Measurements from ENCODE around the gene KANSL1.

Gene KANSL1

DNA sequence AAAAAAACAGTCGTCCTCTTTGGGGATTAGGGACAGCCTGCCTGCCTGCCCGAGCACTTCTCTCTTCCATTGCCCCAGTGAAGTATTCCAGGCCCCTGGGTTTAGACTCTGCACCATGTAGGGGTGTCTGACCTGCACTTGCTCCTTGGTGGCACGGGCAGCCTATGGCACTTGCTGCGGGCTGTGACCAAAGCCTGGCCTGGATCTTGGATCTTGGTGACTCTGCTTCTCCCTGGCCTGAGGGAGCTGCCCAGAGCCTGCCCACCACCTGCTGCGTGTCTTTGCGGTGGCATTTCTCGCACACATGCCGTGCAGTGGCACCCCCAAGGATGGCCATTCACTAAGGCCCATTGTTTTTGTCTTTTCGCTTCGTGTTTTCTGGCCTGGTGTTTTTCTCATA, 200.3 kb downstream of the KANSL1 start:
- H3K4me3 ChIP-seq (replicated peaks; ENCODE audit: low read depth, low read length): no peak overlapping the region
- DNase-seq (ENCODE audit: low read depth): no peak

DNA sequence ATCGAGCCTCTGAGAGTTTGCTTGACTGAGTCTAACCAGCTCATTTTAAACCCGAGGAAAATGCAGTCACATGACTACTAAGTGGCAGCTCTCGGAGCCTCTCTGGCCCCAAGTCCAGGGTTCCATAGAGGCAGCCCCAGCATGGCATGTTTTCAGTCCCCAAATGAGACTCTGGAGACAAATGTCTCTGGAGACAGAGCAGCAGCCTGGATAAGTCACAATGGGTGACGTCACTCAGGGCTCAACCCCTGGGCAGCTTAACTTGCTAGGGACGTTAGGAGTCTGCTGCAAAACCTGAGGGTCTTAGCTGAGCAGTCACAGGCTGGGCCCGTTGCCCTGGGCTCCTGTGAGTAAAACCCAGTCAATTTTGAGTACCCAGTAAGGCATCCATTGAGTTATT, 201.1 kb downstream of the KANSL1 start:
- TF ChIP-seq, protein P1, sequence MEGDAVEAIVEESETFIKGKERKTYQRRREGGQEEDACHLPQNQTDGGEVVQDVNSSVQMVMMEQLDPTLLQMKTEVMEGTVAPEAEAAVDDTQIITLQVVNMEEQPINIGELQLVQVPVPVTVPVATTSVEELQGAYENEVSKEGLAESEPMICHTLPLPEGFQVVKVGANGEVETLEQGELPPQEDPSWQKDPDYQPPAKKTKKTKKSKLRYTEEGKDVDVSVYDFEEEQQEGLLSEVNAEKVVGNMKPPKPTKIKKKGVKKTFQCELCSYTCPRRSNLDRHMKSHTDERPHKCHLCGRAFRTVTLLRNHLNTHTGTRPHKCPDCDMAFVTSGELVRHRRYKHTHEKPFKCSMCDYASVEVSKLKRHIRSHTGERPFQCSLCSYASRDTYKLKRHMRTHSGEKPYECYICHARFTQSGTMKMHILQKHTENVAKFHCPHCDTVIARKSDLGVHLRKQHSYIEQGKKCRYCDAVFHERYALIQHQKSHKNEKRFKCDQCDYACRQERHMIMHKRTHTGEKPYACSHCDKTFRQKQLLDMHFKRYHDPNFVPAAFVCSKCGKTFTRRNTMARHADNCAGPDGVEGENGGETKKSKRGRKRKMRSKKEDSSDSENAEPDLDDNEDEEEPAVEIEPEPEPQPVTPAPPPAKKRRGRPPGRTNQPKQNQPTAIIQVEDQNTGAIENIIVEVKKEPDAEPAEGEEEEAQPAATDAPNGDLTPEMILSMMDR (IDR thresholded peaks at IDR 0.05; ENCODE audit: low read length, missing control alignments): no peak
- DNase-seq (ENCODE audit: low read depth): no peak
- H3K4me3 ChIP-seq (replicated peaks; ENCODE audit: low read depth, low read length): no peak overlapping the region

More for the DNA sequence above, 200.3 kb downstream of the KANSL1 start:
- TF ChIP-seq, protein P1 (IDR thresholded peaks at IDR 0.05; ENCODE audit: low read length, missing control alignments): no peak

DNA sequence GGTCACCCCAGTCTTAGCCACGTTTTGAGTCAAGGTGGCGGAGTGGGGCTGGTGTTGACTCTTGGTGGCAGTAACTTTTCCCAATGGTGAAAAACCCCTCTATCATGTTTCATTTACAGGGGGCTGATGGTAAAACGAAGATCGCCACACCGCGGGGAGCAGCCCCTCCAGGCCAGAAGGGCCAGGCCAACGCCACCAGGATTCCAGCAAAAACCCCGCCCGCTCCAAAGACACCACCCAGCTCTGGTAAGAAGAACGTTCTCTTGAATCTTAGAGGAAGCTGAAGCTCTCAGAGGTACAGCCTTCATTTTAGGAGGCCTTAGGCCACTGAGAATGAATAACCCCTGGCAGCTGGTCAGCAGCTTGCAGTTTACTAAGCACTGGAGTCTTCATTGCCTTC, 201.9 kb downstream of the KANSL1 start:
- no peak overlapping the region for H3K4me3 ChIP-seq (replicated peaks; ENCODE audit: low read depth, low read length)
- no peak for DNase-seq (ENCODE audit: low read depth)
- TF ChIP-seq, protein P1 (IDR thresholded peaks at IDR 0.05; ENCODE audit: low read length, missing control alignments): no peak

DNA sequence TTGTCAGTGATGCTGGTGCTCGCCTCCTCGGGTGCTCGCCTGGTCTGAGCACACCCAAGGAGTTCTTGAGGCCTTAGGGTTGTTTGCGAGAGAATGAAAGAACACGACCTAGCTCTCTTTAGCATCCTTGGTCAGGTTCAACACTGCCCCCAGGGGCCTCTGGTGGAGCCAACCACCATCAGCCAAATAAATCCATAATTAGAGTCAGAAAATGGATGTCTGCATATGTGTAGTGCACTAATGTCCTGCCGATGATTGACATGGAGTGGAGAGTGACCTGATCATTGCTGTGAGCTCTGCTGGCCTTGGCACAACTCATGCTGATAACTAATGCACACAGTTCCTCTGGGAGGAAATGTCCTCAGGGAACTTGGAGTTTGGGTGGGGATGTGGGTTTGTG, 202.3 kb downstream of the KANSL1 start:
- no peak for DNase-seq (ENCODE audit: low read depth)
- TF ChIP-seq, protein P1 (IDR thresholded peaks at IDR 0.05; ENCODE audit: low read length, missing control alignments): no peak
- H3K4me3 ChIP-seq (replicated peaks; ENCODE audit: low read depth, low read length): no peak overlapping the region

DNA sequence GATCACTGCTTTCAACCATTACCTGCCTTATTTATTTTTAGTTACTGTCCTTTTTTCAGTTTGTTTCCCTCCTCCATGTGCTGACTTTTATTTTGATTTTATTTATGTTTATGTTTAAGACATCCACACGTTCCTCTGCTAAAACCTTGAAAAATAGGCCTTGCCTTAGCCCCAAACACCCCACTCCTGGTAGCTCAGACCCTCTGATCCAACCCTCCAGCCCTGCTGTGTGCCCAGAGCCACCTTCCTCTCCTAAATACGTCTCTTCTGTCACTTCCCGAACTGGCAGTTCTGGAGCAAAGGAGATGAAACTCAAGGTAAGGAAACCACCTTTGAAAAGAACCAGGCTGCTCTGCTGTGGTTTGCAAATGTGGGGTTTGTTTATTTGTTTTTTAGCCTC, 203.5 kb downstream of the KANSL1 start:
- H3K4me3 ChIP-seq (replicated peaks; ENCODE audit: low read depth, low read length): no peak overlapping the region
- no peak for DNase-seq (ENCODE audit: low read depth)
- TF ChIP-seq, protein P1 (IDR thresholded peaks at IDR 0.05; ENCODE audit: low read length, missing control alignments): no peak

DNA sequence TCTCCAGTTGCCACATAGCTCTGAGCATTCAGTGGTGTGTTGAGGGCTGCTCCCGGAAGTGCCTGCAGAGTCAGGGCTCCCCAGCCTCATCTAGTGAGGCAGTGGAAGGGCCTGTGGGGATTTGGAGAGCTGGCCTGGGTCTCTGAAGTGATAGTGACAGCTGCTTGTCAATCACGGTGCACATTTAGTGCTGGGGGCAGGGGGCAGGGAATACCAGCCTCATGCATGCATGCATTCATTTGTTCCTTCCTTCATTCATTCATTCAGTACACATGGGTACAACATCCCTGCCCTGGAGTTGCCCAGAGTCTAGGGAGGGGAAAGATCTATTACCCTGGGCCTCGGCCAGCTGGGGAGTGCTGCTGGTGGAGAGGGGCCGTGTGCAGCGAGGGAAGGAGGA, 205.5 kb downstream of the KANSL1 start:
- TF ChIP-seq, protein P1 (IDR thresholded peaks at IDR 0.05; ENCODE audit: low read length, missing control alignments): no peak
- H3K4me3 ChIP-seq (replicated peaks; ENCODE audit: low read depth, low read length): no peak overlapping the region
- no peak for DNase-seq (ENCODE audit: low read depth)

DNA sequence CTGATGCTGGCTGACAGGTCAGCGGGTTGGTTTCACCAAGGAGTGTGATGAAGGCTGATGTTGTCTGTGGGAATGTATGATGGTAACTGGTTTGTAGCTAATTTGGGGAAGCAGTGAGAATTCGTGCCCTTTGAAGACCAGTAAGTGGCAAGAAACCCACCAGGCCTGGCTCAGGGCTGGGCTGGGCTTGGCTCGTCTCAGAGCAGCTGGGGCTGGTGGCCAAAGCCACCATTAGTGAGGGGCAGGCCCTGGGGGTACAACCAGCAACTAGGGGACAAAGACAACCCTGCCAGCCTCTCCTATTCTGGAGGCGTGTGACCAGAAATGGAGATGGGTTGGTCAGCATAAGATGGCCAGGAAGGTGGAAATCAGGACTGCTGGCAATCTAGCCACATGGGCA, 207.2 kb downstream of the KANSL1 start:
- no peak for DNase-seq (ENCODE audit: low read depth)
- TF ChIP-seq, protein P1 (IDR thresholded peaks at IDR 0.05; ENCODE audit: low read length, missing control alignments): no peak
- H3K4me3 ChIP-seq (replicated peaks; ENCODE audit: low read depth, low read length): no peak overlapping the region
